Measurements from ENCODE around the gene ATP9A. TPM values are rescaled to one million over a fixed set of nuclear protein-coding genes. Genes with fewer than 3 reads are reported as not detected.
A peak's percentile ranks its signal among the peaks of the same experiment; 100 is the strongest.

The ATP9A gene
- total and polyA plus RNA-seq, 2 of the 4 experiments (the other 2 are of a cell fraction), result 10.6 to 22.4 TPM

DNA sequence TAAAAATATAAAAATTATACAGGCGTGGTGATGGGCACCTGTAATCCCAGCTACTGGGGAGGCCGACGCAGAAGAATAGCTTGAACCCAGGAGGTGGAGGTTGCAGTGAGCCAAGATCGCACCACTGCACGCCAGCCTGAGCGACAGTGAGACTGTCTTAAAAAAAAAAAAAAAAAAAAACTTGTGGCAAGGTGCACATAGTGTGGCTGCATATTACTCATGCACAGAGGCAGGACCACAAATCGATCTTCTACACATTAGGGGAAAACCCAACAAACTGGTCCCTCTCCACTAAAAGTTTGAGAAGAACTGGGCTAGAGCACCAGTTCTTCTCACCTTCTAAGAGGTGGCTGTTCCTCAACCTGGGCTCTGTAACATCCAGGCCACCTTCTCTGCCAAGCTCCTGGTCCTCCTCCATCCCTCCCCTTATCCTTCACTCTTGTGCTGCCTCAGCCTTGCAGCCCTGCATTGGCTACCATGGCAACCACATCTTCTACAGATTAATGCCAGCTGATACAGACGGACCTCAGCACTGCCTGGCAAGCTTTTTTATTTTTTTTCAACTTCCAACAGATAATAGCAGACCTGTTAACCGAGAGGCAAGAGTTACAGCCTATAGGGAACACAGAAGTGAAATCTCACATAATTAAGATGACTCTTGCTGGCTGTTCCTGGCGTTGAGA lies 88.0 kb downstream of the ATP9A start:
- Histone ChIP-seq H3K18ac (ENCODE audit: low read depth, low read length) (no peak overlapping the region), H3K4ac (ENCODE audit: low read depth, low read length) (no peak overlapping the region), H3K9me1 (ENCODE audit: insufficient read depth, low read length) (0 out of 2 replicates have a peak, but pooled peaks cover 10% of the 10 kb centered on the region), H2BK120ac (ENCODE audit: low read depth, low read length) (no peak overlapping the region), H2BK20ac (ENCODE audit: low read depth, low read length) (no peak overlapping the region), H3K4me2 (ENCODE audit: low read depth, low read length) (no peak overlapping the region), H2BK15ac (ENCODE audit: low read depth, low read length) (no peak overlapping the region), H3K79me1 (ENCODE audit: low read depth in 1 of 2, low read length in 2 of 2) (0 out of 4 replicates have a peak, but pooled peaks cover 0 to 4% of the 10 kb centered on the region in 2 experiments), H2AK9ac (replicated peaks; ENCODE audit: low read depth, low read length, poor library complexity) (peak overlapping the region; percentile 28), H3K4me1 (ENCODE audit: control insufficient read depth, insufficient read depth, low read length) (no peaks in the 10 kb centered on the region; the same call in 1 of the 2 replicates), H2AFZ (replicated peaks; ENCODE audit: low read length, poor library complexity) (no peak overlapping the region), H2AK5ac (ENCODE audit: low read depth, low read length) (no peak overlapping the region), H3K14ac (replicated peaks; ENCODE audit: low read depth, low read length) (no peak overlapping the region), H3K56ac (ENCODE audit: extremely low read depth, insufficient read depth, low read length) (no peak overlapping the region), H3K27me3 (ENCODE audit: control insufficient read depth, insufficient read depth, low read length) (no peaks in the 10 kb centered on the region), H4K5ac (ENCODE audit: low read depth, low read length) (no peak overlapping the region), H3K27ac (ENCODE audit: insufficient read depth, low read length) (no peak overlapping the region), H3K23ac (ENCODE audit: low read depth, low read length) (no peak overlapping the region), H4K20me1 (ENCODE audit: insufficient read depth, low read length) (no peaks in the 10 kb centered on the region), H3K36me3 (ENCODE audit: control insufficient read depth, insufficient read depth, low read length) (peaks cover 3% of the 10 kb centered on the region; the same call in 1 of the 2 replicates), H3K4me3 (ENCODE audit: insufficient read depth, low read depth, low read length) (no peak overlapping the region), H3K9me3 (ENCODE audit: control insufficient read depth, insufficient read depth, low read length) (no peaks in the 10 kb centered on the region), H3K9ac (ENCODE audit: low read depth, low read length) (no peak overlapping the region), H4K8ac (ENCODE audit: low read depth in 2 of 2, low read length in 2 of 2) (no peak overlapping the region), H4K91ac (ENCODE audit: insufficient read depth, low read depth, low read length) (no peak overlapping the region), H2BK5ac (ENCODE audit: low read depth, low read length, poor library complexity, severe bottlenecking) (no peak overlapping the region)
- in situ Hi-C loops (cut with MboI; ENCODE audit: low sequenced_read_pairs), result no loop called here
- intact Hi-C loops (cut with micrococcal nuclease), result no loop called here
- no peak for ATAC-seq (ENCODE audit: low read depth)
- TF ChIP-seq MAZ (IDR thresholded peaks at IDR 0.05; ENCODE audit: borderline replicate concordance, low read depth, low read length) (no peak), MAFK (IDR thresholded peaks at IDR 0.05; ENCODE audit: low read depth, low read length) (no peak), RFX5 (IDR thresholded peaks at IDR 0.05; ENCODE audit: low read depth, low read length) (no peak), FOS (IDR thresholded peaks at IDR 0.05; ENCODE audit: low read depth, low read length) (no peak), RCOR1 (IDR thresholded peaks at IDR 0.05; ENCODE audit: insufficient replicate concordance, low read length) (no peak), RAD21 (IDR thresholded peaks at IDR 0.05; ENCODE audit: low read length) (no peak), BHLHE40 (IDR thresholded peaks at IDR 0.05; ENCODE audit: low read depth, low read length) (no peak), CEBPB (IDR thresholded peaks at IDR 0.05; ENCODE audit: low read depth, low read length) (no peak), CHD1 (IDR thresholded peaks at IDR 0.05; ENCODE audit: low read depth, low read length) (no peak), NFE2L2 (IDR thresholded peaks at IDR 0.05; ENCODE audit: low read depth, low read length) (no peak), POLR2A (IDR thresholded peaks at IDR 0.05; ENCODE audit: low read depth, low read length) (no peak), SMC3 (IDR thresholded peaks at IDR 0.05; ENCODE audit: low read depth, low read length) (no peak), MXI1 (IDR thresholded peaks at IDR 0.05; ENCODE audit: borderline replicate concordance, low read depth, low read length) (no peak)
- TF ChIP-seq, protein P1, sequence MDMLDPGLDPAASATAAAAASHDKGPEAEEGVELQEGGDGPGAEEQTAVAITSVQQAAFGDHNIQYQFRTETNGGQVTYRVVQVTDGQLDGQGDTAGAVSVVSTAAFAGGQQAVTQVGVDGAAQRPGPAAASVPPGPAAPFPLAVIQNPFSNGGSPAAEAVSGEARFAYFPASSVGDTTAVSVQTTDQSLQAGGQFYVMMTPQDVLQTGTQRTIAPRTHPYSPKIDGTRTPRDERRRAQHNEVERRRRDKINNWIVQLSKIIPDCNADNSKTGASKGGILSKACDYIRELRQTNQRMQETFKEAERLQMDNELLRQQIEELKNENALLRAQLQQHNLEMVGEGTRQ (IDR thresholded peaks at IDR 0.05; ENCODE audit: low read depth, low read length), result no peak
- TF ChIP-seq, protein P2, sequence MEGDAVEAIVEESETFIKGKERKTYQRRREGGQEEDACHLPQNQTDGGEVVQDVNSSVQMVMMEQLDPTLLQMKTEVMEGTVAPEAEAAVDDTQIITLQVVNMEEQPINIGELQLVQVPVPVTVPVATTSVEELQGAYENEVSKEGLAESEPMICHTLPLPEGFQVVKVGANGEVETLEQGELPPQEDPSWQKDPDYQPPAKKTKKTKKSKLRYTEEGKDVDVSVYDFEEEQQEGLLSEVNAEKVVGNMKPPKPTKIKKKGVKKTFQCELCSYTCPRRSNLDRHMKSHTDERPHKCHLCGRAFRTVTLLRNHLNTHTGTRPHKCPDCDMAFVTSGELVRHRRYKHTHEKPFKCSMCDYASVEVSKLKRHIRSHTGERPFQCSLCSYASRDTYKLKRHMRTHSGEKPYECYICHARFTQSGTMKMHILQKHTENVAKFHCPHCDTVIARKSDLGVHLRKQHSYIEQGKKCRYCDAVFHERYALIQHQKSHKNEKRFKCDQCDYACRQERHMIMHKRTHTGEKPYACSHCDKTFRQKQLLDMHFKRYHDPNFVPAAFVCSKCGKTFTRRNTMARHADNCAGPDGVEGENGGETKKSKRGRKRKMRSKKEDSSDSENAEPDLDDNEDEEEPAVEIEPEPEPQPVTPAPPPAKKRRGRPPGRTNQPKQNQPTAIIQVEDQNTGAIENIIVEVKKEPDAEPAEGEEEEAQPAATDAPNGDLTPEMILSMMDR (conservative IDR thresholded peaks at IDR 0.05; ENCODE audit: low read depth, low read length), result no peak
- TF ChIP-seq, protein P3, sequence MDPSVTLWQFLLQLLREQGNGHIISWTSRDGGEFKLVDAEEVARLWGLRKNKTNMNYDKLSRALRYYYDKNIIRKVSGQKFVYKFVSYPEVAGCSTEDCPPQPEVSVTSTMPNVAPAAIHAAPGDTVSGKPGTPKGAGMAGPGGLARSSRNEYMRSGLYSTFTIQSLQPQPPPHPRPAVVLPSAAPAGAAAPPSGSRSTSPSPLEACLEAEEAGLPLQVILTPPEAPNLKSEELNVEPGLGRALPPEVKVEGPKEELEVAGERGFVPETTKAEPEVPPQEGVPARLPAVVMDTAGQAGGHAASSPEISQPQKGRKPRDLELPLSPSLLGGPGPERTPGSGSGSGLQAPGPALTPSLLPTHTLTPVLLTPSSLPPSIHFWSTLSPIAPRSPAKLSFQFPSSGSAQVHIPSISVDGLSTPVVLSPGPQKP (IDR thresholded peaks at IDR 0.05; ENCODE audit: borderline replicate concordance, low read depth, low read length), result no peak
- ChIA-PET POLR2A (ENCODE audit: unreplicated experiment) (no interaction called here), CTCF (interaction anchor here (0.6 kb wide), 1 partner anchor 119 kb away, joined by 3 read pairs; no protein-coding TSS in a partner anchor)
- dilution Hi-C loops (cut with HindIII; ENCODE audit: low sequenced_read_pairs, unreplicated experiment), result no loop called here
- no peak for DNase-seq
- no TSS peak for BruUV-seq (replicated peaks)
- no CpG with 5 or more reads among the region's 10 CpGs for WGBS, 2 experiments (ENCODE audit: extremely low coverage in 2 of 2, insufficient read length in 1 of 2)
